Measurements from ENCODE around the gene PJA1. TPM values are rescaled to one million over a fixed set of nuclear protein-coding genes. Genes with fewer than 3 reads are reported as not detected.

PJA1 gene
- total and polyA plus RNA-seq, 3 experiments from 2014 or later, result 14.2 to 47.9 (median 18.5) TPM

DNA sequence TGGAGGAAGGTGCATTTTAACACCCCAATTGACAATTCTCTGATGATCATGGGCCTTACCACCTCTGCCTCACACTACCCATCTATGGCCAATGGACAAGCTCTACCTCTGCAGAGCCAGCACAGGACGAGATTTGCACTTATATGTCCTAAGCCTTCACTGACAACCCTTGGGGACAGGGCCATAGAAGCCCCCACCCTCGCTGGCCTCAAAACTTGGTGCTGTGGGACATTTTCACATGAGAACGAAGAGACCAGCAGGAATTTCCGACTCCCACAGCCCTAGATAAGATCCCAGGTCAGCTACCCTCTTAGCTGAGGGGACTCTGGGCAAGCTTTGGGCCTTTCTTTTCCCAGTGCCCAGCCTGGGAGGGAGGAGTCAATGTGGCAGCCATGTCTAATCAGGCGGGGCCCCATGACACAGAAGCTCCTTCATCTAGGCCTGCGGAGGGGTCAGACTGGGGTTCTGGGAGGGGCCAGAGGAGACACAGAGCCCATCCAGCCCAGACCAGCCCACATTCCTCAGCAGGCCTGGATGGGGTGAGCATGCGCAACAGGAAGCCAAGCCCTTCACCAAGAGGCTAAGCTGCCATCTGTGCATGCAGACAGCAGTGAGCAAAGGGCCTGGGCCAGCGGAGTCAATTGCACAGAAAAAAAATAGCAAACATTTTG, 12.1 kb downstream of the PJA1 start:
- H3K4me1 Mint-ChIP-seq, result no peaks in the 10 kb centered on the region
- no peaks in the 10 kb centered on the region for H3K9me3 ChIP-seq (ENCODE audit: low read length)
- no peaks in the 10 kb centered on the region for H3K9me3 Mint-ChIP-seq
- no peaks in the 10 kb centered on the region for H3K36me3 ChIP-seq (ENCODE audit: insufficient read depth, low read length)
- H3K4me3 ChIP-seq (ENCODE audit: low read length), result no peak overlapping the region
- ChIA-PET CTCF (no interaction called here), POLR2A (no interaction called here)
- H3K27me3 ChIP-seq (ENCODE audit: insufficient read depth, low read length, poor library complexity, severe bottlenecking), result no peaks in the 10 kb centered on the region
- no peaks in the 10 kb centered on the region for H3K4me1 ChIP-seq (ENCODE audit: insufficient read depth, low read length)
- peaks cover 0 to 10% of the 10 kb centered on the region in 2 donors for H3K27me3 Mint-ChIP-seq
- no peak overlapping the region for H3K27ac ChIP-seq (ENCODE audit: low read depth, low read length)
- H3K4me3 Mint-ChIP-seq, result no peak overlapping the region
- no peak for DNase-seq
- H3K36me3 Mint-ChIP-seq, result no peaks in the 10 kb centered on the region
- H3K27ac Mint-ChIP-seq, result peak overlapping the region in 2 of 8 donors; percentile 42 to 74

DNA sequence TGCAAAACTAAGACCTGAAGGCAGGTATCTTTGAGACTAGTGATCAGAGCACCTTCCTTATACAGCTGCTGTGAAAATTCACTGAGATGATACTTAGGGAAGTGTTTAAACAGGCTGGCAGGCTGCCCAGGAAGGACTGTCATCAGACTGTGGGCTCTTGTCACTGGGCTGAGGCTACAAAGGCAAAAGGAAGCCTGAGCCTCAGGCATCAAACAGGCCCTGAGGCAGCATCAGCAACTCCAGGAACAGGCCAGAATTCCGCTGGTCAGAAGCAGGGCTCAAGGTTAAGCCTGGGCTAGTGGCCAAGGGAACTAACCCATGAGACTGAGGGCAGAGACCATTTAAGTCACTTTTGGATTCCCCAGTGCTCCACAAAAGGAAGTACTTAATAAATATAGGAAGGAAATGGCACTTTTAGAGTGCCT, 12.8 kb downstream of the PJA1 start:
- no peaks in the 10 kb centered on the region for H3K4me1 ChIP-seq (ENCODE audit: insufficient read depth, low read length)
- Mint-ChIP-seq H3K4me1 (no peaks in the 10 kb centered on the region), H3K4me3 (no peak overlapping the region), H3K27ac (no peak overlapping the region), H3K27me3 (peaks cover 0 to 10% of the 10 kb centered on the region in 2 donors), H3K9me3 (no peaks in the 10 kb centered on the region), H3K36me3 (no peaks in the 10 kb centered on the region)
- no peak overlapping the region for H3K27ac ChIP-seq (ENCODE audit: low read depth, low read length)
- ChIA-PET POLR2A (no interaction called here), CTCF (no interaction called here)
- no peaks in the 10 kb centered on the region for H3K27me3 ChIP-seq (ENCODE audit: insufficient read depth, low read length, poor library complexity, severe bottlenecking)
- H3K9me3 ChIP-seq (ENCODE audit: low read length), result no peaks in the 10 kb centered on the region
- H3K36me3 ChIP-seq (ENCODE audit: insufficient read depth, low read length), result no peaks in the 10 kb centered on the region
- DNase-seq, result no peak
- no peak overlapping the region for H3K4me3 ChIP-seq (ENCODE audit: low read length)

DNA sequence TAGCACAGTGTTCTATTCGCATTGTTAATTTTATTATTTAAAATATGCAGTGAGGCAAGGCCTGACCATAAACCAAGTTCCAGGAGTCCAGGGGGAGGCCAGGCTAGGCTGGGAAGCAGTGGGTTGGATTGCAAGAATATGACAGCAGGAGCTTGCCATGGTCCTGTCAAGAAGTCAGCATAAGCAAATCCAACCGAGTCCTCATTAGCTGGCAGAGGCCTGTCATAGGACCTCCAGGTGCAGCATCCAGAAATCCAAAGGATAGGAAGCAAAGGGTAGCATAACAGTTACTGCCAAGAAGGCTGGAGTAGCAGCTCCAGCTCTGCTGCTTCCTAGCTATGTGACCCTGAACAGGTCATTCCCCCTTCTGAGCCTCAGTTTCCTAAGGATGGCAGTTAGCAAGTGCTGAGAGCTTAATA, 13.4 kb downstream of the PJA1 start:
- no peak for DNase-seq
- no peaks in the 10 kb centered on the region for H3K36me3 ChIP-seq (ENCODE audit: insufficient read depth, low read length)
- ChIA-PET CTCF (no interaction called here), POLR2A (no interaction called here)
- H3K4me3 Mint-ChIP-seq, result no peak overlapping the region
- H3K9me3 Mint-ChIP-seq, result no peaks in the 10 kb centered on the region
- no peak overlapping the region for H3K4me3 ChIP-seq (ENCODE audit: low read length)
- H3K4me1 ChIP-seq (ENCODE audit: insufficient read depth, low read length), result no peaks in the 10 kb centered on the region
- no peaks in the 10 kb centered on the region for H3K27me3 ChIP-seq (ENCODE audit: insufficient read depth, low read length, poor library complexity, severe bottlenecking)
- H3K36me3 Mint-ChIP-seq, result no peaks in the 10 kb centered on the region
- peak overlapping the region in 1 of 8 donors; percentile 26 for H3K27ac Mint-ChIP-seq
- no peaks in the 10 kb centered on the region for H3K4me1 Mint-ChIP-seq
- H3K27ac ChIP-seq (ENCODE audit: low read depth, low read length), result no peak overlapping the region
- H3K27me3 Mint-ChIP-seq, result peaks cover 0 to 10% of the 10 kb centered on the region in 2 donors
- H3K9me3 ChIP-seq (ENCODE audit: low read length), result no peaks in the 10 kb centered on the region

DNA sequence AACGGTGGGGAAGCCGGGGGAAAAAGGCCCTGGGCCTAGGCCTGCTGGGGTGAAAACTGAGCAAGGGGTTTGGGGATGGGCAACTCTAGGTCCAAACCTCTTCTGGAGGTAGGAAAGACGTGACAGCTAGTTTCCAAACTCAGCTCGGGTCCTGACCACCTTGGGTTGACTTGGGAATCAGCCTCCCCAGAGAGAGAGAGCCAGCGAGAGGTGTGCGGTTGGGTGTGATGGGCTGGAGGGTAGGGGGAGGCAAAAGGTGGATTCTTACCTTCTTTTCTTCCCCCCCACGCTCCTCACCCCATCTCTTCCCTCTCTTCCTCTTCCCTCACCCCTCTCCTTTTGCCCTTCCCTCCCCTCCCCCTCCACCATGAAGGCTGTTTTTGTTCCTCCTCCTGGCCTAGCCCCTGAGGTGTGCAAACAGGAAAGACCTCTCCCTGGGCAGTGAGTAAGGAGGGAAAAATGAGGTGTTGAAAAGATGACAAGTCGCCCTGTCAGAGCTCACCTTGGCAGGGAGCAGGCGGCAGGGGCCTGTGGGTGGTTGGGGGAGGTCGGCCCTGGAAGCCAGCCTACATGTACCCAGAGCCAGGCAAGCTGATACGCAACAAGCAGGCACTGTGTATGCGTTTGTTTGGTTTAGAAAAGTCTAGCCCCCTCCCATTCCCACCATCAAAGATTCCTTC, 14.8 kb downstream of the PJA1 start:
- no peaks in the 10 kb centered on the region for H3K4me1 ChIP-seq (ENCODE audit: insufficient read depth, low read length)
- ChIA-PET CTCF (no interaction called here), POLR2A (no interaction called here)
- no peaks in the 10 kb centered on the region for H3K9me3 Mint-ChIP-seq
- no peak overlapping the region for H3K27ac ChIP-seq (ENCODE audit: low read depth, low read length)
- no peaks in the 10 kb centered on the region for H3K36me3 ChIP-seq (ENCODE audit: insufficient read depth, low read length)
- H3K36me3 Mint-ChIP-seq, result no peaks in the 10 kb centered on the region
- H3K27me3 ChIP-seq (ENCODE audit: insufficient read depth, low read length, poor library complexity, severe bottlenecking), result no peaks in the 10 kb centered on the region
- H3K4me1 Mint-ChIP-seq, result no peaks in the 10 kb centered on the region
- H3K4me3 Mint-ChIP-seq, result no peak overlapping the region
- no peaks in the 10 kb centered on the region for H3K9me3 ChIP-seq (ENCODE audit: low read length)
- DNase-seq, result no peak
- H3K4me3 ChIP-seq (ENCODE audit: low read length), result no peak overlapping the region
- H3K27me3 Mint-ChIP-seq, result peaks cover 0 to 14% of the 10 kb centered on the region in 2 donors
- H3K27ac Mint-ChIP-seq, result no peak overlapping the region

DNA sequence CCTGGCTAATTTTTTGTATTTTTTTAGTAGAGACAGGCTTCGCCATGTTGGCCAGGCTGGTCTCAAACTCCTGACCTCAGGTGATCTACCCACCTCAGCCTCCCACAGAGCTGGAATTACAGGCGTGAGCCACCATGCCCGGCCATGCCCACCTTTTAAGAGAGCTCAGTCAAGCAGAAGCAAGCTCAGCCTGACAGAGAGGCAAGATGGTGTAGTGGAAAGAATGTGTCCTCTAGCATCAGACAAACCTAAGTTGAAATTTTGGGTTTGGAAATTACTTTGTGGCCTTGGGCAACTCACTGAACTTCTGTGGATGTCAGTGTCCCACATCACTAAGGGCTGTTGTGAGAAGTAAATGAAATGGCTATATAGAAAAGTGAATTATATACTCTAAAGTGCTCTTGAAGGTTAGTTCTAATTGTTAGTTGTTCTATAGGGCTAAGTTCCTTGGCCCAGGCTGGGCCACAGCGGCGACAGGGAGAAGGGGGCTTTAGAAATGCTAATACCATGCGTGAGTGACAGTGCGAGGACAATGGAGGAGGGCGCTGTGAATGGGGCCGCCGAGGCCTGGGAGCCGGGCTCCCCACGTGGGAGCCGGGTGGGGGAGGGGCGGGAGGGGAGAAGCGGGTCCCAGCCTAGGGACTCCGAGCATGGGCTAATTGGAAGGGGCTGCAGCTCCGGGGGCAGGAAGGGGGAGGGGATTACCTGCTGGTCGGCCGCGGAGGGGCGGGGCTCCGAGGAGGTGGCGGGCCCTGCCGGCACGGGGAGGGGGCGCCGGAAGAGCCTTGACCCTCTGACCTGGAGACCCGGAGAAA, 15.6 kb downstream of the PJA1 start:
- H3K36me3 ChIP-seq (ENCODE audit: insufficient read depth, low read length), result no peaks in the 10 kb centered on the region
- ChIA-PET POLR2A (interaction anchor here (0.7 kb wide), 1 partner anchor 139 kb away, joined by 3 read pairs; no protein-coding TSS in a partner anchor), CTCF (no interaction called here)
- no peaks in the 10 kb centered on the region for H3K27me3 ChIP-seq (ENCODE audit: insufficient read depth, low read length, poor library complexity, severe bottlenecking)
- H3K4me1 Mint-ChIP-seq, result no peaks in the 10 kb centered on the region
- no peaks in the 10 kb centered on the region for H3K36me3 Mint-ChIP-seq
- peak overlapping the region in 1 of 8 donors; percentile 86 for H3K27ac Mint-ChIP-seq
- H3K4me3 ChIP-seq (ENCODE audit: low read length), result no peak overlapping the region
- DNase-seq, result no peak
- H3K9me3 ChIP-seq (ENCODE audit: low read length), result no peaks in the 10 kb centered on the region
- no peaks in the 10 kb centered on the region for H3K9me3 Mint-ChIP-seq
- H3K4me3 Mint-ChIP-seq, result no peak overlapping the region
- no peak overlapping the region for H3K27ac ChIP-seq (ENCODE audit: low read depth, low read length)
- H3K4me1 ChIP-seq (ENCODE audit: insufficient read depth, low read length), result no peaks in the 10 kb centered on the region
- peaks cover 0 to 14% of the 10 kb centered on the region in 2 donors for H3K27me3 Mint-ChIP-seq

DNA sequence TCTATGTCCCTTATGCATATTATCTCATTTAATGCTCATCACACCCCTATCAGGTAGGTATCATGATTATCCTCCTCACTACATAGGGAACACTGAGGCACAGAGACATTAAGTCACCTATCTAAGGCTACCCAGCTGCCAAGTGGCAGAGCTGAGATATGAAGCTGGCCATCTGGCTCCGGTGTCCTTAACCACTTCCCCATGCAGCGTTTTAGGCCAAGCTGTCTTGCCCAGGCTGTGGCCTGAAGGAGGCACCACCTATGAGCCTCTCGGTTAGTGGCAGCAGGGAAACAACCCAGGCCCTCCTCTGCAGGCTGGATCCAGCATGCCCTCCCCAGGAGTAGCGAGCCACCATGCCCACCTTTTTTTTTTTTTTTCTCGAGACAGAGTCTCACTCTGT, 16.3 kb downstream of the PJA1 start:
- Histone ChIP-seq H3K27me3 (ENCODE audit: insufficient read depth, low read length, poor library complexity, severe bottlenecking) (no peaks in the 10 kb centered on the region), H3K36me3 (ENCODE audit: insufficient read depth, low read length) (no peaks in the 10 kb centered on the region), H3K4me1 (ENCODE audit: insufficient read depth, low read length) (no peaks in the 10 kb centered on the region), H3K9me3 (ENCODE audit: low read length) (no peaks in the 10 kb centered on the region), H3K27ac (ENCODE audit: low read depth, low read length) (no peak overlapping the region), H3K4me3 (ENCODE audit: low read length) (no peak overlapping the region)
- H3K36me3 Mint-ChIP-seq, result no peaks in the 10 kb centered on the region
- peaks cover 0 to 14% of the 10 kb centered on the region in 2 donors for H3K27me3 Mint-ChIP-seq
- no peak for DNase-seq
- no peaks in the 10 kb centered on the region for H3K4me1 Mint-ChIP-seq
- H3K4me3 Mint-ChIP-seq, result no peak overlapping the region
- H3K9me3 Mint-ChIP-seq, result no peaks in the 10 kb centered on the region
- ChIA-PET POLR2A (interaction anchor here (0.7 kb wide), 1 partner anchor 140 kb away, joined by 3 read pairs; no protein-coding TSS in a partner anchor), CTCF (no interaction called here)
- H3K27ac Mint-ChIP-seq, result no peak overlapping the region

DNA sequence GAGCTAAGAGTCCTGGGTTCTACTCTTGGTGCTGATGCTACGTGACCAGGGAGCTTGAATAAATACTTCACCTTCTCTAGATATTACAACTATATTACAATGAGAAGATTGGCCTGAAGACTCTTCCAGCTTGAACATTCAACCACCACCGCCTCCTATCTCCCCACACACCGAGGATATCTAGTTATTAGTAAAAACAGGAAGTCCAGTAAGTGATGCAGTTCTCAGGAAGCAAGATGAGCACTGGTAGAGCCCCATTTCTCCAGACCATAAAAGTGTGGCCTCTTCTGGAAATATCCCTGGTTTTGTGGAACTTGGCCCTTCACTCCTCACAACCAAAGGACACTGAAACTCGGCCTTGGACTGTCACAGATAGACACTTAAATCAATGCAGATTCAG, 18.5 kb downstream of the PJA1 start:
- Histone ChIP-seq H3K27ac (ENCODE audit: low read depth, low read length) (no peak overlapping the region), H3K4me1 (ENCODE audit: insufficient read depth, low read length) (no peaks in the 10 kb centered on the region), H3K9me3 (ENCODE audit: low read length) (no peaks in the 10 kb centered on the region), H3K27me3 (ENCODE audit: insufficient read depth, low read length, poor library complexity, severe bottlenecking) (no peaks in the 10 kb centered on the region), H3K4me3 (ENCODE audit: low read length) (no peak overlapping the region), H3K36me3 (ENCODE audit: insufficient read depth, low read length) (no peaks in the 10 kb centered on the region)
- Mint-ChIP-seq H3K4me3 (no peak overlapping the region), H3K27ac (no peak overlapping the region), H3K9me3 (no peaks in the 10 kb centered on the region), H3K27me3 (peaks cover 0 to 14% of the 10 kb centered on the region in 2 donors), H3K36me3 (no peaks in the 10 kb centered on the region), H3K4me1 (no peaks in the 10 kb centered on the region)
- ChIA-PET CTCF (no interaction called here), POLR2A (no interaction called here)
- no peak for DNase-seq

DNA sequence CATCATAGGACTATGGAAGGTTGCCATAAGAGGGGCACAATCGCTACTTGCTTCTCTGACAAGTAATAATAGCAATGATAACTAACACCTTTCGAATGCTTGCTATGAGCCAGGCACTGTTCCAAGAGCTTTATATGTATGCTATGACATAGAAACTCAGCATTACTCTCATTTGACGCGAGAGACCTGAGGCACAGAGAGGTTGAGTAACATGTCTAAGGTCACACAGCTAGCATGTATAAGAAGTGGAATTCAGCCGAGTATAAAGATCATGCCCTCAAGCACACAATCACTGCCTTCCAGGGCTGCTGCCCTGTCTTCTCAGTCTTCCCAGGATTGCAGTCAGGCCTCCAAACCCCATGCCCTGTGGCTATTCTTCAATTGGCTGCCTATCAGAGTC, 19.5 kb downstream of the PJA1 start:
- peaks cover 0 to 18% of the 10 kb centered on the region in 2 donors for H3K27me3 Mint-ChIP-seq
- DNase-seq, result no peak
- H3K9me3 ChIP-seq (ENCODE audit: low read length), result no peaks in the 10 kb centered on the region
- no peaks in the 10 kb centered on the region for H3K27me3 ChIP-seq (ENCODE audit: insufficient read depth, low read length, poor library complexity, severe bottlenecking)
- H3K4me3 ChIP-seq (ENCODE audit: low read length), result no peak overlapping the region
- no peak overlapping the region for H3K27ac Mint-ChIP-seq
- no peak overlapping the region for H3K4me3 Mint-ChIP-seq
- CTCF ChIA-PET, result no interaction called here
- no peaks in the 10 kb centered on the region for H3K9me3 Mint-ChIP-seq
- POLR2A ChIA-PET, result no interaction called here
- no peaks in the 10 kb centered on the region for H3K4me1 Mint-ChIP-seq
- no peaks in the 10 kb centered on the region for H3K36me3 Mint-ChIP-seq
- no peaks in the 10 kb centered on the region for H3K36me3 ChIP-seq (ENCODE audit: insufficient read depth, low read length)
- H3K27ac ChIP-seq (ENCODE audit: low read depth, low read length), result no peak overlapping the region
- no peaks in the 10 kb centered on the region for H3K4me1 ChIP-seq (ENCODE audit: insufficient read depth, low read length)
